IPS-15b (cell line): ENCODE data around the gene HSBP1.

Experiments
- H3K27me3 ChIP-seq: one replicate; pipeline ENCODE4 v1.6.1; 2013; ENCODE audit warnings: low read length; ENCODE audit not compliant: control insufficient read depth, insufficient read depth
- H3K36me3 ChIP-seq: one replicate; pipeline ENCODE4 v1.6.1; 2013; ENCODE audit warnings: low read length; ENCODE audit not compliant: control insufficient read depth, insufficient read depth
- H3K4me1 ChIP-seq: one replicate; pipeline ENCODE4 v1.6.1; 2013; ENCODE audit warnings: mild to moderate bottlenecking, low read length; ENCODE audit not compliant: control insufficient read depth, insufficient read depth
- H3K4me3 ChIP-seq: one replicate; pipeline ENCODE4 v1.5.1; 2013; ENCODE audit warnings: low read depth, low read length
- H3K9ac ChIP-seq: one replicate; pipeline ENCODE4 v1.6.1; 2013; ENCODE audit warnings: low read depth, mild to moderate bottlenecking, low read length
- H3K9me3 ChIP-seq: one replicate; pipeline ENCODE4 v1.6.1; 2013; ENCODE audit warnings: mild to moderate bottlenecking, low read length; ENCODE audit not compliant: control insufficient read depth, insufficient read depth

Gene HSBP1

GRCh38 chr16:83789642-83790401, 18.0 kb upstream of the HSBP1 start:
- Histone ChIP-seq H3K4me3 (no peak overlapping the region), H3K27me3 (no peaks in the 10 kb centered on the region), H3K4me1 (no peaks in the 10 kb centered on the region), H3K36me3 (no peaks in the 10 kb centered on the region), H3K9ac (no peak overlapping the region), H3K9me3 (no peaks in the 10 kb centered on the region)

- H3K9ac ChIP-seq, result no peak overlapping the region
- H3K4me3 ChIP-seq, result no peak overlapping the region
- no peaks in the 10 kb centered on the region for H3K4me1 ChIP-seq
- no peaks in the 10 kb centered on the region for H3K36me3 ChIP-seq
- H3K9me3 ChIP-seq, result no peaks in the 10 kb centered on the region
- H3K27me3 ChIP-seq, result no peaks in the 10 kb centered on the region
Measured at GRCh38 chr16:83791916-83792315, 15.9 kb upstream of the HSBP1 start.

GRCh38 chr16:83792391-83792790, 15.4 kb upstream of the HSBP1 start:
- no peak overlapping the region for H3K4me3 ChIP-seq
- no peaks in the 10 kb centered on the region for H3K4me1 ChIP-seq
- no peaks in the 10 kb centered on the region for H3K36me3 ChIP-seq
- no peaks in the 10 kb centered on the region for H3K27me3 ChIP-seq
- H3K9me3 ChIP-seq, result no peaks in the 10 kb centered on the region
- H3K9ac ChIP-seq, result no peak overlapping the region

GRCh38 chr16:83793179-83793578, 14.6 kb upstream of the HSBP1 start:
- no peaks in the 10 kb centered on the region for H3K27me3 ChIP-seq
- no peaks in the 10 kb centered on the region for H3K4me1 ChIP-seq

GRCh38 chr16:83794860-83795554, 12.8 kb upstream of the HSBP1 start:
- Histone ChIP-seq H3K9me3 (no peaks in the 10 kb centered on the region), H3K36me3 (no peaks in the 10 kb centered on the region), H3K9ac (no peak overlapping the region), H3K27me3 (no peaks in the 10 kb centered on the region), H3K4me3 (no peak overlapping the region), H3K4me1 (no peaks in the 10 kb centered on the region)

More at GRCh38 chr16:83793179-83793578, 14.6 kb upstream of the HSBP1 start:
- no peaks in the 10 kb centered on the region for H3K36me3 ChIP-seq
- no peak overlapping the region for H3K4me3 ChIP-seq
- H3K9ac ChIP-seq, result no peak overlapping the region
- no peaks in the 10 kb centered on the region for H3K9me3 ChIP-seq

GRCh38 chr16:83797013-83797412, 10.8 kb upstream of the HSBP1 start:
- H3K4me1 ChIP-seq, result no peaks in the 10 kb centered on the region
- no peaks in the 10 kb centered on the region for H3K9me3 ChIP-seq
- H3K9ac ChIP-seq, result no peak overlapping the region
- no peaks in the 10 kb centered on the region for H3K36me3 ChIP-seq
- H3K4me3 ChIP-seq, result no peak overlapping the region
- H3K27me3 ChIP-seq, result no peaks in the 10 kb centered on the region

- no peaks in the 10 kb centered on the region for H3K9me3 ChIP-seq
- no peaks in the 10 kb centered on the region for H3K27me3 ChIP-seq
- H3K36me3 ChIP-seq, result no peaks in the 10 kb centered on the region
- H3K4me3 ChIP-seq, result no peak overlapping the region
- no peak overlapping the region for H3K9ac ChIP-seq
- H3K4me1 ChIP-seq, result peaks cover 7% of the 10 kb centered on the region
Measured at GRCh38 chr16:83799336-83799735, 8.4 kb upstream of the HSBP1 start.

- H3K4me3 ChIP-seq, result peak overlapping the region; percentile 9
Measured at GRCh38 chr16:83802135-83802534, 5.6 kb upstream of the HSBP1 start.

GRCh38 chr16:83802554-83803205, 5.1 kb upstream of the HSBP1 start:
- Histone ChIP-seq H3K36me3 (no peaks in the 10 kb centered on the region), H3K9me3 (no peaks in the 10 kb centered on the region), H3K4me3 (no peak overlapping the region), H3K4me1 (peaks cover 7% of the 10 kb centered on the region), H3K9ac (peak overlapping the region; percentile 8), H3K27me3 (no peaks in the 10 kb centered on the region)

More at GRCh38 chr16:83802135-83802534, 5.6 kb upstream of the HSBP1 start:
- Histone ChIP-seq H3K9ac (no peak overlapping the region), H3K4me1 (peaks cover 7% of the 10 kb centered on the region), H3K36me3 (no peaks in the 10 kb centered on the region), H3K9me3 (no peaks in the 10 kb centered on the region), H3K27me3 (no peaks in the 10 kb centered on the region)

GRCh38 chr16:83803811-83804210, 4.0 kb upstream of the HSBP1 start:
- Histone ChIP-seq H3K9ac (no peak overlapping the region), H3K27me3 (no peaks in the 10 kb centered on the region), H3K36me3 (no peaks in the 10 kb centered on the region), H3K4me1 (peaks cover 7% of the 10 kb centered on the region), H3K9me3 (no peaks in the 10 kb centered on the region), H3K4me3 (no peak overlapping the region)

- H3K4me3 ChIP-seq, result no peak overlapping the region
- H3K36me3 ChIP-seq, result no peaks in the 10 kb centered on the region
- H3K9me3 ChIP-seq, result no peaks in the 10 kb centered on the region
- H3K4me1 ChIP-seq, result peaks cover 9% of the 10 kb centered on the region
- no peak overlapping the region for H3K9ac ChIP-seq
- H3K27me3 ChIP-seq, result no peaks in the 10 kb centered on the region
Measured at GRCh38 chr16:83804366-83804765, 3.4 kb upstream of the HSBP1 start.
